Measurements from ENCODE around the gene PARVA.

PARVA gene

GRCh38 chr11:12449961-12450715 lies 72.8 kb downstream of the PARVA start:
- TF ChIP-seq CSRNP3 (CRISPR knock-in tag; IDR thresholded peaks at IDR 0.05) (no peak), BACH2 (CRISPR knock-in tag; IDR thresholded peaks at IDR 0.05; ENCODE audit: borderline replicate concordance) (no peak), RARB (CRISPR knock-in tag; IDR thresholded peaks at IDR 0.05) (no peak), TOX (CRISPR knock-in tag; IDR thresholded peaks at IDR 0.05; ENCODE audit: borderline replicate concordance) (no peak), CSDC2 (CRISPR knock-in tag; IDR thresholded peaks at IDR 0.05) (no peak), PPARA (CRISPR knock-in tag; IDR thresholded peaks at IDR 0.05; ENCODE audit: borderline replicate concordance) (no peak), POU6F1 (CRISPR knock-in tag; IDR thresholded peaks at IDR 0.05; ENCODE audit: borderline replicate concordance, low read depth) (no peak), ZNF8 (CRISPR knock-in tag; IDR thresholded peaks at IDR 0.05) (no peak), ZFP3 (CRISPR knock-in tag; IDR thresholded peaks at IDR 0.05) (no peak), ESRRG (CRISPR knock-in tag; IDR thresholded peaks at IDR 0.05) (no peak), GLIS3 (CRISPR knock-in tag; IDR thresholded peaks at IDR 0.05) (no peak), ZNF565 (CRISPR knock-in tag; conservative IDR thresholded peaks at IDR 0.05; ENCODE audit: low read depth) (no peak)
- TF ChIP-seq, protein P1, sequence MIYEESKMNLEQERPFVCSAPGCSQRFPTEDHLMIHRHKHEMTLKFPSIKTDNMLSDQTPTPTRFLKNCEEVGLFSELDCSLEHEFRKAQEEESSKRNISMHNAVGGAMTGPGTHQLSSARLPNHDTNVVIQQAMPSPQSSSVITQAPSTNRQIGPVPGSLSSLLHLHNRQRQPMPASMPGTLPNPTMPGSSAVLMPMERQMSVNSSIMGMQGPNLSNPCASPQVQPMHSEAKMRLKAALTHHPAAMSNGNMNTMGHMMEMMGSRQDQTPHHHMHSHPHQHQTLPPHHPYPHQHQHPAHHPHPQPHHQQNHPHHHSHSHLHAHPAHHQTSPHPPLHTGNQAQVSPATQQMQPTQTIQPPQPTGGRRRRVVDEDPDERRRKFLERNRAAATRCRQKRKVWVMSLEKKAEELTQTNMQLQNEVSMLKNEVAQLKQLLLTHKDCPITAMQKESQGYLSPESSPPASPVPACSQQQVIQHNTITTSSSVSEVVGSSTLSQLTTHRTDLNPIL (CRISPR knock-in tag; IDR thresholded peaks at IDR 0.05; ENCODE audit: low read depth), result no peak
- TF ChIP-seq, protein P2, sequence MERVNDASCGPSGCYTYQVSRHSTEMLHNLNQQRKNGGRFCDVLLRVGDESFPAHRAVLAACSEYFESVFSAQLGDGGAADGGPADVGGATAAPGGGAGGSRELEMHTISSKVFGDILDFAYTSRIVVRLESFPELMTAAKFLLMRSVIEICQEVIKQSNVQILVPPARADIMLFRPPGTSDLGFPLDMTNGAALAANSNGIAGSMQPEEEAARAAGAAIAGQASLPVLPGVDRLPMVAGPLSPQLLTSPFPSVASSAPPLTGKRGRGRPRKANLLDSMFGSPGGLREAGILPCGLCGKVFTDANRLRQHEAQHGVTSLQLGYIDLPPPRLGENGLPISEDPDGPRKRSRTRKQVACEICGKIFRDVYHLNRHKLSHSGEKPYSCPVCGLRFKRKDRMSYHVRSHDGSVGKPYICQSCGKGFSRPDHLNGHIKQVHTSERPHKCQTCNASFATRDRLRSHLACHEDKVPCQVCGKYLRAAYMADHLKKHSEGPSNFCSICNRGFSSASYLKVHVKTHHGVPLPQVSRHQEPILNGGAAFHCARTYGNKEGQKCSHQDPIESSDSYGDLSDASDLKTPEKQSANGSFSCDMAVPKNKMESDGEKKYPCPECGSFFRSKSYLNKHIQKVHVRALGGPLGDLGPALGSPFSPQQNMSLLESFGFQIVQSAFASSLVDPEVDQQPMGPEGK (CRISPR knock-in tag; IDR thresholded peaks at IDR 0.05; ENCODE audit: borderline replicate concordance), result no peak
- no peak for ATAC-seq

DNA sequence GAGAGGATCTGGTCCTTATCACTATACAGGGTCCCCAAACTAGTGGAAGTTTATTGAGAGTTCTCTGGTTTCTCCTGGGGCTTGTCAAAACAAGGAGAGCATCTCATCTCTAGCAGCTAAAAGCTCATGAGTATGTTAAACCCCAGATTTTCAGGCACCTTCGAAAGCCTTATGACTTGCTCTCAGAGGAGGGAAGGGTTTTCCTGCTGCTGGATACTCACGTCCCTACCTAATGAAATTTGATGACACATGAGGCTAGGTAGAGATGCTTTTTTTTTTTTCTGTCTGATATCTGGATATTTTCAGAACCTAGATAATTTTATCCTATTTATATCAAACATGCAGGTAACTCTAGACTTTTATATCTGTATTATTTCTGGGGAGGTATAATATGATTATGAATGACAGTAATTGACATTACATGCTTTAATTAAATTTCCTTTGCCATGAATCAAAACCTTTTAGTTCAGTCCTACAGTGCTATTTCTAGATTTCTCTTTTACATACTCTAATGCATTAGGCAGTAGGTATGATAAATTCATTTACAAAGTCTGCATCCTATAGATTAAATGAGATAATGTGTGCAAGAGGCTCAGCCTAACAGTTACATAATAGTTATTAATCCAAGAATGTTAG lies 73.9 kb downstream of the PARVA start:
- peak; percentile 78 for ATAC-seq
- TF ChIP-seq, protein P3, sequence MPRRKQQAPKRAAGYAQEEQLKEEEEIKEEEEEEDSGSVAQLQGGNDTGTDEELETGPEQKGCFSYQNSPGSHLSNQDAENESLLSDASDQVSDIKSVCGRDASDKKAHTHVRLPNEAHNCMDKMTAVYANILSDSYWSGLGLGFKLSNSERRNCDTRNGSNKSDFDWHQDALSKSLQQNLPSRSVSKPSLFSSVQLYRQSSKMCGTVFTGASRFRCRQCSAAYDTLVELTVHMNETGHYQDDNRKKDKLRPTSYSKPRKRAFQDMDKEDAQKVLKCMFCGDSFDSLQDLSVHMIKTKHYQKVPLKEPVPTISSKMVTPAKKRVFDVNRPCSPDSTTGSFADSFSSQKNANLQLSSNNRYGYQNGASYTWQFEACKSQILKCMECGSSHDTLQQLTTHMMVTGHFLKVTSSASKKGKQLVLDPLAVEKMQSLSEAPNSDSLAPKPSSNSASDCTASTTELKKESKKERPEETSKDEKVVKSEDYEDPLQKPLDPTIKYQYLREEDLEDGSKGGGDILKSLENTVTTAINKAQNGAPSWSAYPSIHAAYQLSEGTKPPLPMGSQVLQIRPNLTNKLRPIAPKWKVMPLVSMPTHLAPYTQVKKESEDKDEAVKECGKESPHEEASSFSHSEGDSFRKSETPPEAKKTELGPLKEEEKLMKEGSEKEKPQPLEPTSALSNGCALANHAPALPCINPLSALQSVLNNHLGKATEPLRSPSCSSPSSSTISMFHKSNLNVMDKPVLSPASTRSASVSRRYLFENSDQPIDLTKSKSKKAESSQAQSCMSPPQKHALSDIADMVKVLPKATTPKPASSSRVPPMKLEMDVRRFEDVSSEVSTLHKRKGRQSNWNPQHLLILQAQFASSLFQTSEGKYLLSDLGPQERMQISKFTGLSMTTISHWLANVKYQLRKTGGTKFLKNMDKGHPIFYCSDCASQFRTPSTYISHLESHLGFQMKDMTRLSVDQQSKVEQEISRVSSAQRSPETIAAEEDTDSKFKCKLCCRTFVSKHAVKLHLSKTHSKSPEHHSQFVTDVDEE (CRISPR knock-in tag; IDR thresholded peaks at IDR 0.05), result peak; percentile 93
- TF ChIP-seq ARNTL (CRISPR knock-in tag; IDR thresholded peaks at IDR 0.05; ENCODE audit: borderline replicate concordance, low read depth) (no peak), RARB (CRISPR knock-in tag; IDR thresholded peaks at IDR 0.05) (peak; percentile 71; the same call in 1 of the 2 replicates), CSDC2 (CRISPR knock-in tag; IDR thresholded peaks at IDR 0.05) (no peak), SNAI2 (CRISPR knock-in tag; IDR thresholded peaks at IDR 0.05) (no peak), ZNF70 (CRISPR knock-in tag; IDR thresholded peaks at IDR 0.05) (no peak), TCF4 (CRISPR knock-in tag; IDR thresholded peaks at IDR 0.05; ENCODE audit: borderline replicate concordance) (peak; percentile 95), ZNF8 (CRISPR knock-in tag; IDR thresholded peaks at IDR 0.05) (no peak), ISL1 (CRISPR knock-in tag; IDR thresholded peaks at IDR 0.05) (peak; percentile 99), CSRNP3 (CRISPR knock-in tag; IDR thresholded peaks at IDR 0.05) (peak; percentile 86; the same call in 1 of the 2 replicates), ZNF565 (CRISPR knock-in tag; conservative IDR thresholded peaks at IDR 0.05; ENCODE audit: low read depth) (no peak), POU6F1 (CRISPR knock-in tag; IDR thresholded peaks at IDR 0.05; ENCODE audit: borderline replicate concordance, low read depth) (0 out of 2 replicates have a peak, but pooled peaks have one; percentile 72), ZFP30 (CRISPR knock-in tag; IDR thresholded peaks at IDR 0.05) (no peak)
- TF ChIP-seq, protein P2 (CRISPR knock-in tag; IDR thresholded peaks at IDR 0.05; ENCODE audit: borderline replicate concordance), result peak; percentile 88
- TF ChIP-seq, protein P1 (CRISPR knock-in tag; IDR thresholded peaks at IDR 0.05; ENCODE audit: low read depth), result peak; percentile 73; the same call in 1 of the 2 replicates
